ENCODE measurements around the gene OBSCN.

GRCh38 chr1:228369608-228370438 lies 162.0 kb downstream of the OBSCN start:
- TF ChIP-seq POLR2A (IDR thresholded peaks at IDR 0.05; ENCODE audit: low read depth, low read length) (no peak), POLR2AphosphoS5 (IDR thresholded peaks at IDR 0.05; ENCODE audit: low read depth, low read length) (no peak), POU2F2 (IDR thresholded peaks at IDR 0.05; ENCODE audit: low read depth, low read length) (no peak)

Measured in GM12891 (cell line).